ENCODE data around the gene FAP. TPM values are rescaled to one million over a fixed set of nuclear protein-coding genes. Genes with fewer than 3 reads are reported as not detected.
A peak's percentile ranks its signal among the peaks of the same experiment; 100 is the strongest.

Gene FAP
- total and polyA plus RNA-seq, 2 of the 4 experiments (the other 2 are of a cell fraction): 71.0 to 95.0 TPM

DNA sequence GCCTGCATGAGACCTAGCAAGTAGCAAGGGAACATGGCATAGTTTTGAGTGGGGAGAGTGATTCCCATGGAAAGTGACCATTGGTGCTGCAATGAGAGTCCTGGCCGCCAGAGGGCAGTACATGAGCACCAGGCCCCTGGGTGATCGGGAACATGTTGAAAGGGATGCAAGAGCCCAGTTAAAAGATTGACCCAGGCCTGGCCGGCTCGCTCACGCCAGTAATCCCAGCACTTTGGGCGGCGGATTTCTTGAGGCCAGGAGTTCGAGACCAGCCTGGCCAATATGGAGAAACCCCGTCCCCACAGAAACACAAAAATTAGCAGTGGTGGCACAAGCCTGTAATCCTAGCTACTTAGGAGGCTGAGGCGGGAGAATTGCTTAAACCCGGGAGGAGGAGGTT lies 22.2 kb downstream of the FAP start:
- Histone ChIP-seq H3K4me3 (ENCODE audit: insufficient read depth, low read depth, low read length) (no peak overlapping the region), H3K4ac (ENCODE audit: low read depth, low read length) (peak overlapping the region; percentile 34), H2BK120ac (ENCODE audit: low read depth, low read length) (peak overlapping the region; percentile 60; the same call in 1 of the 2 replicates), H4K5ac (ENCODE audit: low read depth, low read length) (no peak overlapping the region; the same call in 1 of the 2 replicates), H2AK9ac (replicated peaks; ENCODE audit: low read depth, low read length, poor library complexity) (no peak overlapping the region), H3K79me1 (ENCODE audit: low read depth in 1 of 2, low read length in 2 of 2) (peaks cover 0 to 21% of the 10 kb centered on the region in 2 experiments; a peak in 3 of 4 replicates), H3K27me3 (ENCODE audit: control insufficient read depth, insufficient read depth, low read length) (no peaks in the 10 kb centered on the region), H2BK20ac (ENCODE audit: low read depth, low read length) (peak overlapping the region; percentile 68), H2BK15ac (ENCODE audit: low read depth, low read length) (no peak overlapping the region), H3K27ac (ENCODE audit: insufficient read depth, low read length) (no peak overlapping the region), H2BK5ac (ENCODE audit: low read depth, low read length, poor library complexity, severe bottlenecking) (peak overlapping the region; percentile 50), H3K9me1 (ENCODE audit: insufficient read depth, low read length) (peaks cover 2% of the 10 kb centered on the region; the same call in 1 of the 2 replicates), H3K36me3 (ENCODE audit: control insufficient read depth, insufficient read depth, low read length) (peaks cover 13% of the 10 kb centered on the region), H3K9ac (ENCODE audit: low read depth, low read length) (no peak overlapping the region), H4K8ac (ENCODE audit: low read depth in 2 of 2, low read length in 2 of 2) (no peak overlapping the region), H4K20me1 (ENCODE audit: insufficient read depth, low read length) (no peaks in the 10 kb centered on the region), H3K9me3 (ENCODE audit: control insufficient read depth, insufficient read depth, low read length) (no peaks in the 10 kb centered on the region), H4K91ac (ENCODE audit: insufficient read depth, low read depth, low read length) (peak overlapping the region; percentile 68; the same call in 1 of the 2 replicates), H3K4me1 (ENCODE audit: control insufficient read depth, insufficient read depth, low read length) (no peaks in the 10 kb centered on the region), H3K18ac (ENCODE audit: low read depth, low read length) (no peak overlapping the region), H3K56ac (ENCODE audit: extremely low read depth, insufficient read depth, low read length) (0 out of 2 replicates have a peak overlapping the region, but pooled peaks have one; percentile 17), H3K23ac (ENCODE audit: low read depth, low read length) (no peak overlapping the region), H2AFZ (replicated peaks; ENCODE audit: low read length, poor library complexity) (peak overlapping the region; percentile 77), H3K14ac (replicated peaks; ENCODE audit: low read depth, low read length) (0 out of 2 replicates have a peak overlapping the region, but pooled peaks have one; percentile 19), H3K4me2 (ENCODE audit: low read depth, low read length) (no peak overlapping the region), H2AK5ac (ENCODE audit: low read depth, low read length) (peak overlapping the region; percentile 27; the same call in 1 of the 2 replicates)
- dilution Hi-C loops (cut with HindIII; ENCODE audit: low sequenced_read_pairs, unreplicated experiment): no loop called here
- CTCF ChIA-PET: interaction anchor here (0.6 to 4.0 kb wide), 13 partner anchors 9 to 80 kb away, joined by 3 to 25 read pairs (median 5); partner anchors contain the start of gene FAP
- TF ChIP-seq RFX5 (IDR thresholded peaks at IDR 0.05; ENCODE audit: low read depth, low read length) (no peak), SMC3 (IDR thresholded peaks at IDR 0.05; ENCODE audit: low read depth, low read length) (peak; percentile 96), RAD21 (IDR thresholded peaks at IDR 0.05; ENCODE audit: low read length) (peak; percentile 92)
- TF ChIP-seq, protein P1, sequence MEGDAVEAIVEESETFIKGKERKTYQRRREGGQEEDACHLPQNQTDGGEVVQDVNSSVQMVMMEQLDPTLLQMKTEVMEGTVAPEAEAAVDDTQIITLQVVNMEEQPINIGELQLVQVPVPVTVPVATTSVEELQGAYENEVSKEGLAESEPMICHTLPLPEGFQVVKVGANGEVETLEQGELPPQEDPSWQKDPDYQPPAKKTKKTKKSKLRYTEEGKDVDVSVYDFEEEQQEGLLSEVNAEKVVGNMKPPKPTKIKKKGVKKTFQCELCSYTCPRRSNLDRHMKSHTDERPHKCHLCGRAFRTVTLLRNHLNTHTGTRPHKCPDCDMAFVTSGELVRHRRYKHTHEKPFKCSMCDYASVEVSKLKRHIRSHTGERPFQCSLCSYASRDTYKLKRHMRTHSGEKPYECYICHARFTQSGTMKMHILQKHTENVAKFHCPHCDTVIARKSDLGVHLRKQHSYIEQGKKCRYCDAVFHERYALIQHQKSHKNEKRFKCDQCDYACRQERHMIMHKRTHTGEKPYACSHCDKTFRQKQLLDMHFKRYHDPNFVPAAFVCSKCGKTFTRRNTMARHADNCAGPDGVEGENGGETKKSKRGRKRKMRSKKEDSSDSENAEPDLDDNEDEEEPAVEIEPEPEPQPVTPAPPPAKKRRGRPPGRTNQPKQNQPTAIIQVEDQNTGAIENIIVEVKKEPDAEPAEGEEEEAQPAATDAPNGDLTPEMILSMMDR (conservative IDR thresholded peaks at IDR 0.05; ENCODE audit: low read depth, low read length): peak; percentile 82
- POLR2A ChIA-PET (ENCODE audit: unreplicated experiment): no interaction called here
- 61% methylated on average over 3 of the region's 11 CpGs; no CpG with 5 or more reads in 1 of the 2 experiments for WGBS, 2 experiments (ENCODE audit: extremely low coverage in 2 of 2, insufficient read length in 1 of 2)
- ATAC-seq (ENCODE audit: low read depth): peak; percentile 78
- peak; percentile 55 for DNase-seq
- in situ Hi-C loops (cut with MboI; ENCODE audit: low sequenced_read_pairs): no loop called here
- intact Hi-C loops (cut with micrococcal nuclease): loop anchor here (1.0 to 5.0 kb wide), 2 partner anchors 77 to 634 kb away; no protein-coding TSS in a partner anchor
- BruUV-seq (replicated peaks): no TSS peak

All from IMR-90 (cell line).